Islet of Langerhans (tissue), 1 donor: ENCODE measurements around the gene C12orf57.

Source experiments
- FAIRE-seq: peaks from one replicate; lab custom pipeline; 2011; peaks lifted over from hg19 to GRCh38; lab: Jason Lieb, UNC

Gene C12orf57

DNA sequence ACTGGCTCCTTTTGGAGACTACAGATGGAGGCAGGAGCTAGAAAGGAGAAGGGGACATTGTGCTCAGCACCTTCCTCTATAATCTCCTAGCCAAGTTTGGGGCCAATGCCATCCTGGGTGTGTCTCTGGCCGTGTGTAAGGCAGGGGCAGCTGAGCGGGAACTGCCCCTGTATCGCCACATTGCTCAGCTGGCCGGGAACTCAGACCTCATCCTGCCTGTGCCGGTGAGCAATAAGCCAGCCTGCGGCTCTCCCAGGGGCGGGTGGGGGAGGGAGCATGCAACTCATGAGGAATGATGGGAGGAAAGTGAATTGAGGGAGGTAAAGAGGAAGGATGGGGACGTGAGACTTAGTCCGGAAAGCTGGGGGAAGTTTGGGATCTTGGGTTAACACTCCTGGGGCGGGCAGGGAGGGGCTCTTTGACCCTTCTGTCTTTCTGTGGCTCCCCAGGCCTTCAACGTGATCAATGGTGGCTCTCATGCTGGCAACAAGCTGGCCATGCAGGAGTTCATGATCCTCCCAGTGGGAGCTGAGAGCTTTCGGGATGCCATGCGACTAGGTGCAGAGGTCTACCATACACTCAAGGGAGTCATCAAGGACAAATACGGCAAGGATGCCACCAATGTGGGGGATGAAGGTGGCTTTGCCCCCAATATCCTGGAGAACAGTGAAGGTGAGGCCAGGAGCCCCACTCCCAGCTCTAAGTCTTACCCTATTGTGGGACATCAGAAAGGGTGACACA lies 26.2 kb upstream of the C12orf57 start:
- no peak for FAIRE-seq

- FAIRE-seq, result no peak
Measured at GRCh38 chr12:6919588-6919987, 24.2 kb upstream of the C12orf57 start.

DNA sequence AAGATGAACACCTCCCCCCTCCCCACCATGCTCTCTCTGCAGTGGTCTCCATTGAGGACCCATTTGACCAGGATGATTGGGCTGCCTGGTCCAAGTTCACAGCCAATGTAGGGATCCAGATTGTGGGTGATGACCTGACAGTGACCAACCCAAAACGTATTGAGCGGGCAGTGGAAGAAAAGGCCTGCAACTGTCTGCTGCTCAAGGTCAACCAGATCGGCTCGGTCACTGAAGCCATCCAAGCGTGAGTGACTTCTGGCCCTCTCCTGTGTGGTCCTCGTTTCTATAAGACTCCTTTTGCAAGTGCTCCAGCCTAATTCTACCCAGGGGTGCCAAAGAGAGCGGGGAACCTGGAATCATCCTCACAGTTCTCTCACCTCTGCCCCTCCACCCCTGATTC lies 22.3 kb upstream of the C12orf57 start:
- no peak for FAIRE-seq

DNA sequence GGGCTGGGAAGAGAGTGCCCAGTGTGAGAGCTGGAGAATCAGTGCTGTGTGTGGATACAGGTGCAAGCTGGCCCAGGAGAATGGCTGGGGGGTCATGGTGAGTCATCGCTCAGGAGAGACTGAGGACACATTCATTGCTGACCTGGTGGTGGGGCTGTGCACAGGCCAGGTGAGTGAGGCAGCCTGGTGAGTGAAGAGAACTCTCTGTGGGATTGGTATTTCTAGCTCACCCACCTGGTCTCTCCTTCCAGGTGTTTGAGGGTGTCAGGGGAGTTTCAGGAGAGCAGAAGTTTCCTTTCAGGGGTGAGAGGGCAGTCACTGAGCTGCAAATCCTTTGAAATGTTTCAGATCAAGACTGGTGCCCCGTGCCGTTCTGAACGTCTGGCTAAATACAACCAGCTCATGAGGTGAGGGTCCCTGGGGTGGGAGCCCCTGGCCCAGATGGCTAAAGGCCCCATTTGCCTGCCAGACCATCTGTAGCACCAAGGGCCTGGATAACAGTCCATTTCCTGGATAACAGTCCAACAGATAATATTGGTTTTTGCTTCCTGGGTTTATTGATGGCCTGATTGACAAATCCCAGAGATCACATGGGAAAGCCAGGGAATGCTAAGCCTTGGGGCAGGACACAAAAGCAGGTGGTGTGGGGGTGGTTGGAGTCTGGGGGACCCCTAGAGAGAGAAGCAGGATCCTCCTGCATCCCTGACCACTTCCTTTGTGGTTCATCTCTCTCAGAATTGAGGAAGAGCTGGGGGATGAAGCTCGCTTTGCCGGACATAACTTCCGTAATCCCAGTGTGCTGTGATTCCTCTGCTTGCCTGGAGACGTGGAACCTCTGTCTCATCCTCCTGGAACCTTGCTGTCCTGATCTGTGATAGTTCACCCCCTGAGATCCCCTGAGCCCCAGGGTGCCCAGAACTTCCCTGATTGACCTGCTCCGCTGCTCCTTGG lies 21.6 kb upstream of the C12orf57 start:
- no peak for FAIRE-seq

DNA sequence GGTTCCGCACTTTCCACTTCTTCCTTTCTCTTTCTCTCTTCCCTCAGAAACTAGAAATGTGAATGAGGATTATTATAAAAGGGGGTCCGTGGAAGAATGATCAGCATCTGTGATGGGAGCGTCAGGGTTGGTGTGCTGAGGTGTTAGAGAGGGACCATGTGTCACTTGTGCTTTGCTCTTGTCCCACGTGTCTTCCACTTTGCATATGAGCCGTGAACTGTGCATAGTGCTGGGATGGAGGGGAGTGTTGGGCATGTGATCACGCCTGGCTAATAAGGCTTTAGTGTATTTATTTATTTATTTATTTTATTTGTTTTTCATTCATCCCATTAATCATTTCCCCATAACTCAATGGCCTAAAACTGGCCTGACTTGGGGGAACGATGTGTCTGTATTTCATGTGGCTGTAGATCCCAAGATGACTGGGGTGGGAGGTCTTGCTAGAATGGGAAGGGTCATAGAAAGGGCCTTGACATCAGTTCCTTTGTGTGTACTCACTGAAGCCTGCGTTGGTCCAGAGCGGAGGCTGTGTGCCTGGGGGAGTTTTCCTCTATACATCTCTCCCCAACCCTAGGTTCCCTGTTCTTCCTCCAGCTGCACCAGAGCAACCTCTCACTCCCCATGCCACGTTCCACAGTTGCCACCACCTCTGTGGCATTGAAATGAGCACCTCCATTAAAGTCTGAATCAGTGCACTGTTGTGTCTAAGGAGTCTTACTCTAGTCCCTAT lies 20.7 kb upstream of the C12orf57 start:
- FAIRE-seq, result no peak

GRCh38 chr12:6923851-6924250 lies 20.0 kb upstream of the C12orf57 start:
- FAIRE-seq, result no peak

- no peak for FAIRE-seq
Measured at GRCh38 chr12:6925239-6925539, 18.6 kb upstream of the C12orf57 start.

DNA sequence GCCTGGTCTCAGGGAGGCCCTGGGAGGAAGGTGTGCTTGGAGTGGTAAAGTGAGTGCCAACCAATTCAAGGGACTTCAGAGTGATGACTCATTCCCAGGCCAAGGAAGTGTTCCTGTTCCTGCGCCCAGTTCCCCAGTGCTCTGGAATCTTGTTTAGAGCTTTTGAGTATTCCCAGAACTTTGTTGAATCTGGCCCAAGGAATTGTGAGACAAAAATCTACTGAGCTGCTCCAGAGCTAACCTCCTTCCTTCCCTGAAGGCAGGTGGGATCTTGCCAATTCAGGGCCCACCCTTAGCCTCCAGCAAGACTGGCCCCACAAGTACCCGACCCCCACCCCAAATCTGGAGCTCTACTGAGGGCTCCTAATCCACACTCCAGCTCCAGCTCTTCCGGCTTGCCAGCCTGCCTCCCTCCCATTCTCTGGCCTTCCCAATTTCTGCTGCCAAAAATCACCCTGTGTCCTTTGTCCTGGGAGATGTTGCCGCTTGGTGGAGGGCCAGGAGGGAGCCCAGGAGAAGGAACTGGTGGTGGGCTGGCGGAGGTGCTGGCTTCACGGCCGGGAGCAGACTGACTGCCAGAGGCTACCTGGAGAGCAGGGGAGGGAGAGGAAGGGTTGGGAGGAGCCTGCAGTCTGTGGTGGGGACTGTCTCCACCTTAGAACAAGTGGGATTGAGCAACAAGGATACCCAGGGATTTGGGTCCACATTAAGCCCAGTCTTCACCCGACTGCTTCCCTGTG lies 18.1 kb upstream of the C12orf57 start:
- peak; percentile 9 for FAIRE-seq

- no peak for FAIRE-seq
Measured at GRCh38 chr12:6927379-6928021, 16.3 kb upstream of the C12orf57 start, which contains the start of gene ATN1. Gene ATN1, plus strand, starts transcription at chr12:6927959. Its CDS starts 6,043 bp downstream, at chr12:6934002.

DNA sequence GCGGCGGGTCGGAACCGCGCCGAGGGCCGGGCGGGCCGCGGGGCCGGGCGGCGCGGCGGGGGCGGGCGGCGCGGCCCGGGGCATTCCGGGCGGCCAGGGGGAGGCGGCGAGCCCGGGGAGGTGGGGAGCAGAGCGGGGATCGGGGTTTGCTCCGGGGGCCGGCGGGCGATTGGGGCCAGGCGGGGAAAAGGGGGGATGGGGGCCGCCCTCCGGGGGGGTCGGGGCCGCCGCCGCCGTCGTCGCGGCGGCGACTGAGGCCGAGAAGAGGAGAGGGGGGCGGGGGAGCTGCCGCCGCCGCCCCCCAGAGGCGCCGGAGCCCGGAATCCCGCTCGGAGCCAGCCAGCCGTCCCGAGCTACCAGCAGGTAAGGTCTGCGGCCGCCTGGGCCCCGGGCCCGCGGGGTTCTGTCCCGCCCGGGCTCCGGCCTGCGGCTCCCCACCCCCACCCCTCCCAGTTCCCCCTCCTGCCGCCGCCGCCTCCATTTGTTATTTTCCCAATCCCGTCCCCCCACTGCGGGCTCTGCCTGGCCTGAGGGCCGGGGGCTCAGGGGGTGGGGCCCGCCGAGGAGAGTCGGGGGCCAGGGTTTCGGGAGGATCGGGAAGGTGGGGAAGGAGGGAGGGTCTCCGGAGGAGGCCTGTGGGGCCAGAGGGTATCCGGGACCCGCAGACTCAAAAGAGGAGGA lies 15.7 kb upstream of the C12orf57 start:
- no peak for FAIRE-seq

DNA sequence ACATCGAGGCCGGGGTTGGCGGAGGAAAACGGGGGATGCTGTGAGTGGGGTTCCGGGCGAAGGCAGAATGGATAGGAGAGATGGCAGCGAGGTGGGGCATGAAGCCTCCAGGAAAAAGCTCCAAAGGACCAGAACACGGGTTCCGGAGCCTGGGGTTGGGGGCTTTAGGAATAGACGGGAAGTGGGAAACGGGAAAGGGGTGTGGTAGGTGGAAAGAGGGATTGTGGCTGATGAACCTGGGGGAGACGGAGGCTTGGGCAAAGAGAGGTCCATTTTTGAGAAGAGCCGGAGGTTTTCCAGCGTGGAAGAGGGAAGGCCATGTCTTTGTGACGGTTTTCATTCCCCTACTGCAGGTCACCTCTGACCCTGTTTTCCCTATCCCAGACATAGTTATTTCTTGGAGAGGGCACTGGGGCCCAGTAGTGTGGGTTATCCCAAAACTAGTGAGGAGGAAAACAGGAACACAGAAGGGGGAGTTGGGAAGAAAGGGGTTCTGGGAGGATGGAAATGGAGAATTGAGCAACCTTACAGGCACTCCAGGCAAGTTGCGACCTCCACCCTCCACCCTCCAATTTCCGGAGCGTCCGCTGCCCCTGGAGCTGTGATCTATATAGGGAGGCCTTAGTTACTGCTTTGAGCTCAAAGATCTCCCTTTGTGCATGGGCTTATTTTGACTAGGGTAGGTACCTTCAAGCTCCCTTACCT lies 15.0 kb upstream of the C12orf57 start:
- FAIRE-seq, result no peak

GRCh38 chr12:6929466-6930452 lies 14.1 kb upstream of the C12orf57 start:
- FAIRE-seq, result no peak

- no peak for FAIRE-seq
Measured at GRCh38 chr12:6932766-6933165, 11.1 kb upstream of the C12orf57 start.

DNA sequence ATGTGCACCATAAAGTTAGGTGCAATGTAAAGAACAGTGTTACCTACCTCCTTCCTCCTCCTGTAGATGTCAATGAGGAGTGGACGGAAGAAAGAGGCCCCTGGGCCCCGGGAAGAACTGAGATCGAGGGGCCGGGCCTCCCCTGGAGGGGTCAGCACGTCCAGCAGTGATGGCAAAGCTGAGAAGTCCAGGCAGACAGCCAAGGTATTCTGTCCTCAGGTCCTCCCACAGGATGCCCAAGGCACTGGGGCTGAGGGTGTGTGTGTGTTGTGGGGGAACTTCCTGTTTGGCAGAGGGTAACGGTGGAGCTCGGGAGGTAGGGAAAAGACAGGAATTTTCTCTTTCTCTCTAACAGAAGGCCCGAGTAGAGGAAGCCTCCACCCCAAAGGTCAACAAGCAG lies 9.7 kb upstream of the C12orf57 start:
- FAIRE-seq, result no peak

DNA sequence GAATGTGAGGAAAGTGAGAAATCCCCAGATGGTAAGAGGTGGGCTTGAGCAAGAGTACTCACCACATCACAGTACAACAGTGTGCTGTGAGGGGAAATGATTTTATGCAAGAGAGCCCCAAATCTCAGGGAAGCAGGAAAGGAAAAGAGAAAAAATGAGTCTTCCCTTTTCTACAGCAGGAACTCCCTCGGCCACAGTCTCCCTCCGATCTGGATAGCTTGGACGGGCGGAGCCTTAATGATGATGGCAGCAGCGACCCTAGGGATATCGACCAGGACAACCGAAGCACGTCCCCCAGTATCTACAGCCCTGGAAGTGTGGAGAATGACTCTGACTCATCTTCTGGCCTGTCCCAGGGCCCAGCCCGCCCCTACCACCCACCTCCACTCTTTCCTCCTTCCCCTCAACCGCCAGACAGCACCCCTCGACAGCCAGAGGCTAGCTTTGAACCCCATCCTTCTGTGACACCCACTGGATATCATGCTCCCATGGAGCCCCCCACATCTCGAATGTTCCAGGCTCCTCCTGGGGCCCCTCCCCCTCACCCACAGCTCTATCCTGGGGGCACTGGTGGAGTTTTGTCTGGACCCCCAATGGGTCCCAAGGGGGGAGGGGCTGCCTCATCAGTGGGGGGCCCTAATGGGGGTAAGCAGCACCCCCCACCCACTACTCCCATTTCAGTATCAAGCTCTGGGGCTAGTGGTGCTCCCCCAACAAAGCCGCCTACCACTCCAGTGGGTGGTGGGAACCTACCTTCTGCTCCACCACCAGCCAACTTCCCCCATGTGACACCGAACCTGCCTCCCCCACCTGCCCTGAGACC lies 8.2 kb upstream of the C12orf57 start:
- FAIRE-seq, result no peak

DNA sequence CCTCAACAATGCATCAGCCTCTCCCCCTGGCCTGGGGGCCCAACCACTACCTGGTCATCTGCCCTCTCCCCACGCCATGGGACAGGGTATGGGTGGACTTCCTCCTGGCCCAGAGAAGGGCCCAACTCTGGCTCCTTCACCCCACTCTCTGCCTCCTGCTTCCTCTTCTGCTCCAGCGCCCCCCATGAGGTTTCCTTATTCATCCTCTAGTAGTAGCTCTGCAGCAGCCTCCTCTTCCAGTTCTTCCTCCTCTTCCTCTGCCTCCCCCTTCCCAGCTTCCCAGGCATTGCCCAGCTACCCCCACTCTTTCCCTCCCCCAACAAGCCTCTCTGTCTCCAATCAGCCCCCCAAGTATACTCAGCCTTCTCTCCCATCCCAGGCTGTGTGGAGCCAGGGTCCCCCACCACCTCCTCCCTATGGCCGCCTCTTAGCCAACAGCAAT lies 7.6 kb upstream of the C12orf57 start:
- FAIRE-seq, result no peak

GRCh38 chr12:6936636-6937480 lies 7.0 kb upstream of the C12orf57 start:
- FAIRE-seq, result no peak
